Right hindlimb (tissue), 1 donor: ENCODE results near the gene PPP4R1.
"Not testable (repeated sequence)": the region's sequence is repeated elsewhere in the genome, so short reads cannot be mapped to it uniquely, and the experiment has no call there.

Experiments used
- DNase-seq: peaks from one replicate; pipeline ENCODE4 v3.0.0-alpha.2; 2018

Gene PPP4R1

GRCh38 chr18:9627642-9628041, 13.3 kb upstream of the PPP4R1 start:
- DNase-seq: no peak

GRCh38 chr18:9619990-9620389, 5.6 kb upstream of the PPP4R1 start:
- DNase-seq: no peak

- DNase-seq: no peak
Observed at GRCh38 chr18:9619545-9619944, 5.2 kb upstream of the PPP4R1 start.

DNA sequence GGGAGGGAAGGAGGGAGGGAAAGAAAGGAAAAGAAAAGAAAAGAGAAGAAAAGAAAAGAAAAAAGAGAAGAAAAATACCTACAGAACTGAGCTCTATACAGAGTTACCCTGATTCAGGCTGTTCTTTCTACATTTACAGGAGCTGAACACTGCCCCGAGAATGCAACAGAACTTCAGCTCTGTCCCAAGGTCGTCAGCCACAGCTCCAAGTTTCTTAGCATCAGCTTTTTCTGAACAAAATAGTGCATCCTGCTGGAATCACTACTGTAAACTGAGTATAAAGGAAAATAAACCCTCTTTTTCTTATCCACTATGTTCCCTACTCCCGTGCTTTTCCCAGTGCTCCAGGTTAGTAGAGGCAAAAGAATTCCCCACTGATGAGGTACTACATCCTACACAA, 4.7 kb upstream of the PPP4R1 start:
- no peak for DNase-seq

- DNase-seq: no peak
Observed at GRCh38 chr18:9617006-9617542, 2.7 kb upstream of the PPP4R1 start.

DNA sequence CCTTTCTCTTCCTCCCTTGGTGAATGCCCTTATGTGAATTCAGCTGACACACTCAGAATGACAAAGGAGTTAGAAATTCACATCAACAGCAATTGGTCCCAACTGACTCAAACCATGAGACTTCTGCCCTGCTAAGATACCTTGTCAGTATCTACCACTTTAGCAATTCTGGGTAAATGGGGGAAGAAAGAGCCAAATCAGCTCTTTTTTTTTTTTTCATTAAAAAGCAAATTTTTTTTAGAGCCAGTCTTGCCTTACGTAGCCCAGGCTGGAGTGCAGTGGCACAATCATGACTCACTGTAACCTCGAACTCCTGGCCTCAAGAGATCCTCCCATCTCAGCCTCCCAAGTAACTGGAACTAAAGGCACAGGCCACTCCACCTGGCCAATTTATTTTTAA, 1.7 kb upstream of the PPP4R1 start:
- DNase-seq: no peak

DNA sequence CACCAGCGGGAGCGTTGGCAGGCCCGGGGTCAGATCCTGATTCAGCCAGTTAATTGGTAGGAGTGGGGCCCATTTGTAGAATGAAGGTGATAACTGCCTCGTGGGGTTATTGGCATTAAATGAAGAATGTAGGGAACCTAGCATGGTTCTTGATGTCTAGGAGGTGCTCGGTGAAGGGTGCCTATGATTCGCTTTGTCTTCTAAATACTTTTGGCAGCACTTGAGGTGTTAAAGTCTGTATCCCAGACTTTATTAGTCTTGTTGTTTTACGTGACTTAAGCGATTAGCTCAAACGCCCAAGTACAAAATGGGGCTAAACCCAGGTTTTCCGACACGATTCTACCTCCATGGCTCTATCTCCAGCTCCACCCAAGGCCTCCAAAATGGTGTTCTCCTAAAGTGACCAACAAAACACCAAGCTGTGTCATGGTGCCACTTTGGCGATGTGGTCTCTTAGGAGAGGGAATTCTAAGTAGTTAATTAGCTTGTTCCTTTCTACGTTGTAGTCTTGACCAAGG, 980 bp upstream of the PPP4R1 start:
- DNase-seq: no peak

DNA sequence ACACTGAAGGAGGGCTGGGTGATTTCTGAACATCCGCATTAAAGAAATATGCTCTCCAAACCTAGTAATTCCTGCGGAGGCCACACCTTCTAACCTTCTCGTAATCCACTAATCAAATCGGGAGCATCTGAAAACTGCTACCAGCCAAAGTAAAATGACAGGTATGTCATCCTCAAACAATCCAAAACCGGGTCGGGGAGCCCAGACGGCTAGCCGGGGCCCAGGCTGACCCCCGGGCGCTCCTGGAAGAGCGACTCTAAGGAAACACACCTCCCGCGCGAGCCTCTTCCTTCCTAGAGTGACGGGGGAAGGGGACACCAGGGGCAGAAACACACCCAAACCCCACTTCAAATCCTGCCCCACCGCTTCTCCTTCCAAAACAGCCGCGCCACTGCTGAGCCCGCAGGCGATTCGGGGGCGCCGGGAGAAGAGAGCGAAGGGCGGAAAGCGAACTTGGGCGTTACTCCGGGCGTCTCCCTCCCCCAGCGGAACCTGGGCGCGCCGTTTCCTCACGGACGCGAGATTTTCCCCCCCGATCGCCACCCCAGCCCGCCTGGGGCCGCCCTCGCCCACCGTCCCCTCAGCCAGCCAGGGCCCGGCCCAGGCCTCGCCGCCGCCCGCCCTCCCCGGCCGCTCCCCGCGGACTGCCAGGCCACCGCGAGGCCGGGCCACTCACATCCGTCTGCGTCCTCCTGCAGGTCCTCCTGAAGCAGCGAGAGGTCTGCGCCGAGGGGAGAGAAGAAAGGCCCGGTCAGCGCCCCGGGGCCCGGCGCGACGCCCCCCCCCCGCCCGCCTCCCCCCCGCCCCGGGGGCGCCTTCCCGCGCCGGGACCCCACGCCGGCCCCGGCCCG, 584 bp downstream of the PPP4R1 start:
- DNase-seq: peak; percentile 83

DNA sequence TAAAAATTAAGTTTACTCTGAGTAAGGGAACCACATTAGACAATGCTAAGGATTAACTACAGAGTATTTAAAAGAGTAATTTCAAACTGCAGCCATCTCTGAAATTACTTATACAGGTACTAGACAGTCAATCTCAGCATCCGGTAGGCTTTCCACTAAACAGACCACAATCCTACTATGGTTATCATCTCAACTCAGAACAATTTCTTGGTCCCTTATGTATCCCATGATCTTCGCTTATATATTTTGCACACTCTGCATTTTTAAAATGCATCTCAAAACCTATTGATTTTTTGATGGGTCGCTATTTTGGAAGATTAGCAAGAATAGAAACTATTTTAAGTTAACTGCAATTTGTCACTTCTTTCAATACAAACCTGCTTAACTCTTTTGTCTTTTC, 1.4 kb downstream of the PPP4R1 start:
- DNase-seq: no peak

DNA sequence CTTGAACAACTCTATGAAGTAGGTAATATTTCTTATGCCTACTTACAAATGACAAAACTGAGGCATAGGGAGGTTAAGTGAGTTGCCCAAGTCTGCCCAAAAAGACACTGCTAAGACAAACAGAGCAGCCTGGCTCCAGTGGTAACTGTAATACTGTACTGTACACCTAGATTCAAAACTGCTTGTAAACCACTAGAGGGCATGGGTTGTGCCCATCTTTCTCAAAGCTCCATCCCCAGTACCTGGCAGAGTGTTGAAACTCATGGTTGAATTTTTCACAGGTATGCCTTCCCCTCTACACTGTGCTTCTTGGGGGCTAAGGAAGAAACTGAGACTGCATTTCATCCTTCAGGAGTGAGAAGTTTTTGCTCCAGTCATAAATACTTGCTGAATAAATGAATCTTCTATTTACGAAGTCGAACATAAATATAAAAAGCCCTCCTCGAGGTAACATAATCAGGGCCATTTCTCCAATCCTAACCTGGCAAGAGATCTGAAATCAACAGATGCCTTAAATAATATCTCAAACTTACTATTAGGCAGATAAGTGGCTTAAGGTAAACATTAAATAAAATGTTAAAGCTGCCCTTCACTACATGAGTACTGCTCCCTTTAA, 2.0 kb downstream of the PPP4R1 start:
- no peak for DNase-seq

DNA sequence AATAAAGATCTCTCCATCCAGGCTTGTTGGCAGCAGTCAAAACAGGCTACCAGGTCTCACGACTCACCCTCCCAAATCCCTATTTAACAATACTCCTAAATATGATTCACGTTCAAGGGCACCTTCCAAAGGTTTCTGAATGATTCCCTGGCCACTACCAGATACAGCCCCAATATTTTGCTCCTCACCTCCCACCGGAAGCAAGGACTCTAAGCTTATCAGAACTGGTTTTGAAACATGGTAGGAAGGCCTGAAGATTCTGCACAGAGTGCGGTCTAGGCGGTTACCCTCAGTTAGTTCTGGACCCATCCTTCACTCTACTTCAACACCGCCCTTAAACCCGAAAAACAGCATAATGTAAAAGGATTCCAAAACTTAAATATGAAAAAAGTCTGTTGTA, 5.2 kb downstream of the PPP4R1 start:
- DNase-seq: no peak

DNA sequence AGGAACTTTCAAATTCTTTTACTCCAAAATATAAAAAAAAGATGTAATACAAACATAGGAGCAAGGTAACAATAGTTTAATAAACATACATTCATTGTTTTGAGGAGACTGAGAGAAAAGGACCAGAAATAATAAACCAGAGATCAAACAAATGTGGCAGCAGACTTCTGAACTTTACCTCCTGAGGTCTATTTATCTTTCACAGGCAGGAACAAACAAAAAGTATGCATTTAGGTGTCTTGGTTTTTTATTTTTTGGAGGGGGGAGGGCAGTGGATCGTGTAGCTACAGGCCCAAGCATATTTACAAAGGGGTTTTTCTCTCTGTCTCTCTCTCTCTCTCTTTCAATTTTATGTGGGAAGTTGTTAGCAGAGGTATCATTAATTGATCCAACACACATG, 5.6 kb downstream of the PPP4R1 start:
- DNase-seq: no peak

DNA sequence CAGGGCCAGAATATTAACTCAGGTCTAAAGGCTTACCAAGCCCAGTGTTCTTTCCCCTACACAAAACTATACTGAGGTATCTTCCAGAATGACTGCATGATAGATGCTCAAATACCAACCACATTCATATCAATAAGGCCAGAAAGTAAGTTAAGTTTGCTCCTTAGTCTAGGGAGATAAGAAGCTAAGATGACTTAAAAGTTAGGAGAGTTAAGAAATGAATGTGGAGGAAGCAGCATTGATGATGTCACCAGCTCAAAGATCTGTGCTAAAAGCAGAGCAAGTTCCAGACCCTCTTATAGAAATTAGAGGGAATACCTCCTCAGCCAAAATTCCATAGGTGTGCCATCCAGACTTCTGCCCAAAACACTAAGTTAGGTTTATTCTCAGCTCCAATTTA, 6.1 kb downstream of the PPP4R1 start:
- DNase-seq: no peak

DNA sequence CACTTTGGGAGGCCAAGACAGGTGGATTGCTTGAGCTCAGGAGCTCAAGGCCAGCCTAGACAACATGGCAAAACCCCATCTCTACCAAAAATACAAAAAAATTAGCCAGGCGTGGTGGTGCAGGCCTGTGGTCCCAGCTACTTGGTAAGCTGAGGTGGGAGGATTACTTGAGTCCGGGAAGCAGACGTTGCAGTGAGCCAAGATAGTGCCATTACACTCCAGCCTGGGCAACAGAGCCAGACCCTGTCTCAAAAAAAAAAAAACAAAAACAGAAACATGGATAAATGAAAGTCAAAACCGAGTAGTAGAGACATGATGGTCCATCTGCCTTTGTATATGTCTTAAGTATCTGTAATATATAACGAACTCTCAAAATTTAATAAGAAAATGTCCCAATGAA, 7.2 kb downstream of the PPP4R1 start:
- DNase-seq: not testable (repeated sequence)

GRCh38 chr18:9606039-9606438, 8.3 kb downstream of the PPP4R1 start:
- no peak for DNase-seq

DNA sequence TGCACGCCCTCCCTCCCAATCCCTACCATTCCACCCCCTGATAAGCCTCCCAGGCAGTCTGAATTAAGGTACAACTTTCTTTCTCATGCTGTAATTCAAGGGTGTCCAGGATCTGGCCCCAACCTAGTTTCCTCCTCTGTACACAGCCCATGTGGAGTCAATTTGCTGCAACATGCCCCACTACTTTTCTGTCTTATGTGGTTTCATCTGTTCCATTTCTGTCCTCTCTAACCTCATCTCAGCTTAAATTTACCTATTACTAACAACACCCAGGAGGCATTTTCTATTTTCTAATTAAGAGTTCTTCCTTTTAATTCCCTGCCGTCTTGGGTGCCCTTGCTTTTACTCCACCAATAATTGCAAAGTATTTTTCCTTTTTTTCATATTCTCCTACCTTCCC, 10.0 kb downstream of the PPP4R1 start:
- DNase-seq: no peak

GRCh38 chr18:9599328-9599727, 15.0 kb downstream of the PPP4R1 start:
- no peak for DNase-seq

GRCh38 chr18:9597609-9598008, 16.8 kb downstream of the PPP4R1 start:
- no peak for DNase-seq

- no peak for DNase-seq
Observed at GRCh38 chr18:9596843-9597526, 17.4 kb downstream of the PPP4R1 start.

GRCh38 chr18:9596226-9596625, 18.1 kb downstream of the PPP4R1 start:
- no peak for DNase-seq

DNA sequence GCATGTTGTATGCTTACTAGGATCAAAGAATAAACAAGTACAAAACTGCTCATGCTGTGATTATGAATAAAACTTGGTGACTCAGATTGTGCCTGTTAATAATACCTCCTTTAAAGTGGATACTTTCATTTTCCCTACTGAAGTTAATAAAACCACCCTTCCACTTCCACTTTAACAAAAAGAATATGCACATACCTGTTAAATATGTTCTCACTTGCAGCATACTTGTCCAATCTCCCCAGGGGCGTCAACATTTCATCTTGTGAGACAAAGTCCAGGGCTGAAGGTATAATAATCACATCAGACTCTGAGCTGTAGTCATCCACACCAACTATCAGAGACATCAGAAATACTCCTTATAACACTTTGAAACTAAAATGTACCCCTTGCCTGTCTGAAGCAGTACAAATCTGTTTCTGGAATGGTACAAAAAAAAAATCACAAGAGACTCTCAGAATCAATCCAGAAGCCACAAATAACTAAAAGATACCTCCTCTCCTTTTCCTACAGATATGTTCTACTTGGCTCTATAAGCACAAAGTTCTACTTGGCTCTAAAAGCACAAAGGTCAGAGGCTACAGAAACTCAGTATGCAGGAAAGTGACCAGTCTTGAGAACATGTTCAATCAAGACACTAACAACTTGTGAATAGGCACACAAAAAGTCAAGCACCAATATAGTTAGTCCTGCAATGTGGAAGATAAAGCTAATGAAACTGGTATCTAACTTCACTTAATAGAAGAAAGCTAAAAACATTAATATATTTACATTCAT, 19.3 kb downstream of the PPP4R1 start:
- DNase-seq: no peak

DNA sequence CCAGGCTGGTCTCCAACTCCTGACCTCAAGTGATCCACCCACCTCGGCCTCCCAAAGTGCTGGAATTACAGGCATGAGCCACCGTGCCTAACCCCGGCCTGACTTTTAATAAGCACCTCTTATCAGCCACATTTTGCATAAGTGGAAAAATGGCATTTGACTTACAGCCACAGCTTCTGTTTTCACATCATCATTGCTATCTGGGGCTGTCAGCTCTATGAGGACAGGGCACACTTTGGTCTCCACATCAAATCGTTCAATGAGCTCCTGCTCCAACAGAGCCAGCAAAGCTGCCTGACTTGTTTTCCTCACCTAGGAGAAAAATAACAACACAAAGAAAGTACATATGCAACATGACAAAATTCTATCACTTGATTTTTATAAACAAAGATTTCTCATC, 26.4 kb downstream of the PPP4R1 start:
- no peak for DNase-seq

DNA sequence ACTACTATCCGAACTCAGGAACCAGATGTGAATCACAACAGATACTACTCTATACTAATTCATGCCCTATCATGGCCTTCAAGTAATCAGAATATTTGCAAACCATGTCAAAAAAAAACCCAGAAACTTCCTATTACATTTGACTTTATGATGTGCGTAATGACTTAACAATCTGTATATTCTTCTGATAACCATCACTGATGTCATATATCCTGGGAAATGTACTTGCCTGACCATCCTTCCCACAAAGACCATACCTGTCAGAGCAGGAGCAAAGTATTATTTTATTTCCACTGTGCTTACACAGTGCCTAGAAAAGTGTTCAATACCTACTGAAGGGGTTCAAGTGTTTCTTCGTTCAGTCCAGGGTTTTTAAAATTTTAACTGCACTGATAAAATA, 27.5 kb downstream of the PPP4R1 start:
- DNase-seq: no peak
